Adrenal gland (tissue), 12 donors: Measurements from ENCODE around the gene AGPS. TPM values are rescaled to one million over a fixed set of nuclear protein-coding genes. Genes with fewer than 3 reads are reported as not detected.

ENCODE experiments used
- DNase-seq, 7 donors: peaks; one replicate each; pipeline ENCODE4 v3.0.0-alpha.2; 2019 to 2020
- H3K27ac ChIP-seq, 5 donors: fragments of 200-600 bp; sonication (generic) in 4 of 5; 1 replicate in 3 of 5; 2 replicates in 2 of 5; pipeline versions ENCODE4 v1.5.1 to v1.8.0; 2016 to 2020; ENCODE audit warnings: mild to moderate bottlenecking in 1 of 5
- H3K27me3 ChIP-seq: fragments of 200-600 bp; 2 replicates; pipeline ENCODE4 v1.8.0; 2021
- H3K36me3 ChIP-seq, 2 donors: fragments of 200-600 bp; replicated peaks in 1 of 2; 1 replicate in 1 of 2; 2 replicates in 1 of 2; pipeline versions ENCODE4 v1.5.1 to v1.8.0; 2018 to 2022
- H3K4me1 ChIP-seq, 2 donors: fragments of 200-600 bp; replicated peaks in 1 of 2; 1 replicate in 1 of 2; 2 replicates in 1 of 2; pipeline versions ENCODE4 v1.5.1 to v1.8.0; 2018 to 2021
- H3K4me3 ChIP-seq, 4 donors: fragments of 200-600 bp; sonication (generic) in 3 of 4; one replicate each; pipeline ENCODE4 v1.5.1; 2016 to 2018
- H3K9me3 ChIP-seq, 3 donors: fragments of 200-600 bp; sonication (generic) in 1 of 3; replicated peaks in 1 of 3; 1 replicate in 2 of 3; 2 replicates in 1 of 3; pipeline versions ENCODE4 v1.5.1 to v1.8.0; 2016 to 2021
- CTCF ChIP-seq, 6 experiments: fragments of 450-650 bp in 4 of 6; fragments of 200-600 bp in 2 of 6; sonication (generic) in 1 of 6; IDR thresholded peaks; 1 replicate in 5 of 6; 2 replicates in 1 of 6; pipeline versions ENCODE4 v1.5.1 to v1.8.0; 2016 to 2021; ENCODE audit warnings: antibody characterized with exemption in 6 of 6, mild to moderate bottlenecking in 2 of 6, moderate library complexity in 1 of 6
- POLR2A ChIP-seq, 2 donors: fragments of 450-650 bp; IDR thresholded peaks; one replicate each; pipeline ENCODE4 v1.6.1; 2017; ENCODE audit warnings: antibody characterized with exemption in 2 of 2, mild to moderate bottlenecking in 2 of 2, moderate library complexity in 1 of 2
- WGBS, 4 donors: extraction: QIAGEN DNeasy Blood & Tissue Kit in 2 of 4; methylation state at CpG; one replicate each; pipeline versions ENCODE4 v1.1.5 to v1.1.7; 2013 to 2017; 5-methylcytosine and 5-hydroxymethylcytosine counted together
- intact Hi-C, 2 donors: fragments of 100-400 bp; cut with DNase I; formaldehyde crosslinking; loops; one replicate each; pipeline versions ENCODE4 v1.14.1 to v1.15.0; 2022 to 2023
- polyA plus RNA-seq, 3 donors: library from polyadenylated mRNA; stranded (reverse); fragments of 200-250 nt in 2 of 3; fragments of 350-450 nt in 1 of 3; fragmentation: Illumina TruSeq in 1 of 3; extraction: RNeasy Lipid Tissue Mini Kit (QIAGEN cat#74804) in 1 of 3; gene quantifications; one replicate each; pipeline ENCODE4 v1.2.3, GENCODE V29; 2013 to 2014
- total RNA-seq, 9 donors: library from RNA; depleted of rRNA in 4 of 9; stranded (reverse); fragments of >200 nt in 4 of 9; fragments of 120-200 nt in 1 of 9; fragmentation: NEBNext Ultra II Directional in 1 of 9; extraction: Animal tissue kit (Norgen Biotek cat#: 25700) in 1 of 9; gene quantifications; one replicate each; pipeline versions ENCODE4 v1.1.0 to v1.2.4, GENCODE V29; 2013 to 2023
- donor health status: healthy with polysubstance abuse.
- donor health status: Bipolar disorder and iron deficiency.
- donor health status: DM: yes; HTN: yes; CAD: no.
- donor health status: DM: no; HTN: no; CAD: no.
- donor health status: DM: no; HTN: no; CAD: no.
- donor health status: DM: yes; HTN: yes; CAD: no.

AGPS gene
- total and polyA plus RNA-seq, 12 donors: 3.8 to 43.1 (median 32.8) TPM

GRCh38 chr2:177588671-177589070 lies 196.1 kb downstream of the AGPS start:
- Histone ChIP-seq H3K4me1 (no peaks in the 10 kb centered on the region), H3K36me3 (no peaks in the 10 kb centered on the region), H3K9me3 (no peaks in the 10 kb centered on the region), H3K4me3 (no peak overlapping the region), H3K27ac (no peak overlapping the region), H3K27me3 (no peaks in the 10 kb centered on the region)
- DNase-seq: no peak
- 76 to 89% (median 78%) methylated on average over 3 of the region's 3 CpGs for WGBS, 4 donors
- TF ChIP-seq CTCF (IDR thresholded peaks at IDR 0.05): no peak
- TF ChIP-seq POLR2A (IDR thresholded peaks at IDR 0.05): no peak
- intact Hi-C loops: no loop called here

- Histone ChIP-seq H3K27ac (no peak overlapping the region), H3K9me3 (no peaks in the 10 kb centered on the region), H3K4me1 (no peaks in the 10 kb centered on the region), H3K36me3 (no peaks in the 10 kb centered on the region), H3K4me3 (no peak overlapping the region), H3K27me3 (no peaks in the 10 kb centered on the region)
- intact Hi-C loops: no loop called here
- no peak for TF ChIP-seq CTCF (IDR thresholded peaks at IDR 0.05)
- no peak for TF ChIP-seq POLR2A (IDR thresholded peaks at IDR 0.05)
- 86 to 88% (median 87%) methylated on average over 1 of the region's 1 CpG for WGBS, 4 donors
- DNase-seq: no peak
Observed at GRCh38 chr2:177589186-177589585, 196.6 kb downstream of the AGPS start.

- DNase-seq: no peak
- Histone ChIP-seq H3K4me3 (no peak overlapping the region), H3K27me3 (no peaks in the 10 kb centered on the region), H3K27ac (no peak overlapping the region), H3K9me3 (no peaks in the 10 kb centered on the region), H3K36me3 (no peaks in the 10 kb centered on the region), H3K4me1 (no peaks in the 10 kb centered on the region)
- 92 to 100% (median 96%) methylated on average over 1 to 2 of the region's 2 CpGs for WGBS, 4 donors
- TF ChIP-seq CTCF (IDR thresholded peaks at IDR 0.05) (no peak), POLR2A (IDR thresholded peaks at IDR 0.05) (no peak)
- intact Hi-C loops: no loop called here
Observed at GRCh38 chr2:177592397-177592796, 199.8 kb downstream of the AGPS start.

- Histone ChIP-seq H3K27me3 (no peaks in the 10 kb centered on the region), H3K27ac (no peak overlapping the region), H3K36me3 (no peaks in the 10 kb centered on the region), H3K4me3 (no peak overlapping the region), H3K4me1 (peaks cover 0 to 3% of the 10 kb centered on the region in 2 donors), H3K9me3 (no peaks in the 10 kb centered on the region)
- TF ChIP-seq POLR2A (IDR thresholded peaks at IDR 0.05) (no peak), CTCF (IDR thresholded peaks at IDR 0.05) (no peak)
- intact Hi-C loops: no loop called here
- DNase-seq: no peak
Observed at GRCh38 chr2:177592945-177593344, 200.4 kb downstream of the AGPS start.
